ENCODE results near the gene ZBTB8OS. TPM values are rescaled to one million over a fixed set of nuclear protein-coding genes. Genes with fewer than 3 reads are reported as not detected.
"Not testable (repeated sequence)": the region's sequence is repeated elsewhere in the genome, so short reads cannot be mapped to it uniquely, and the experiment has no call there.

ZBTB8OS gene
- total and polyA plus RNA-seq, 9 of the 15 experiments (the other 6 are each of a cell fraction or from before 2014, with no cell fraction given), result 54.8 to 230 (median 107) TPM

DNA sequence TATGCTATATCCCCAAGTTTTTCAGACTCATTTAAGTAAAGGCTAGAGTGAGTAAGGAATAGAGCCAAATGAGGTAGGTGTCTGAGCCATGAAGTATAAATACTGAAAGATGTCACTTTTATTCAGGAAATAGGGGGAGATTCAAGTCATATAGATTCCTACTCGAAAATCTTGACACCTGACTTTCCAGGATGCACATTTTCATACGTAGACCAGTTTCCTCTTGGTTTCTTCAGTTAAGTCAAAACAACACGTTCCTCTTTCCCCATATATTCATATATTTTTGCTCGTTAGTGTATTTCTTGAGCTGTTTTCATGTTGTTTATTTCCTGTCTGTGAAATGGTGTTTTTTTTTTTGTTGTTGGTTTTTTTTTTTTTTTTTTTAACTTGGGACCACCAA lies 29.6 kb upstream of the ZBTB8OS start:
- H3K4me1 ChIP-seq (replicated peaks in 1 of 2; ENCODE audit: control insufficient read depth in 2 of 2, insufficient read depth in 2 of 2, low read length in 2 of 2); H3K79me2 ChIP-seq (ENCODE audit: control insufficient read depth, insufficient read depth, low read length); FAIRE-seq; H3K9me1 ChIP-seq (ENCODE audit: control insufficient read depth, insufficient read depth, low read length); H3K4me3 ChIP-seq; ATAC-seq; H2AFZ ChIP-seq (ENCODE audit: low read depth, low read length); POLR2A ChIA-PET; H3K27me3 ChIP-seq (ENCODE audit: control insufficient read depth in 2 of 2, insufficient read depth in 2 of 2, low read length in 2 of 2); intact Hi-C loops (cut with micrococcal nuclease); H3K27ac ChIP-seq (ENCODE audit: extremely low read depth, low read depth, low read length); H3K4me2 ChIP-seq (ENCODE audit: insufficient read depth, low read length); H4K20me1 ChIP-seq (replicated peaks; ENCODE audit: control insufficient read depth, insufficient read depth, low read length); H3K9me3 ChIP-seq (replicated peaks; ENCODE audit: control insufficient read depth, insufficient read depth, low read depth, low read length); H3K9ac ChIP-seq (ENCODE audit: insufficient read depth in 1 of 2, low read depth in 2 of 2, low read length in 2 of 2); DNase-seq (ENCODE audit: extremely low read depth in 1 of 4, low spot score in 3 of 4); in situ Hi-C loops (cut with MboI); CTCF ChIA-PET (ENCODE audit: low intra/inter-chr PET ratio): not testable (repeated sequence)
- 86% methylated on average over 4 of the region's 4 CpGs for WGBS (ENCODE audit: insufficient coverage, low coverage, missing lambda C conversion rate)
- TSS peak; percentile 37 for BruUV-seq (replicated peaks)
- H3K36me3 ChIP-seq (ENCODE audit: control insufficient read depth, insufficient read depth, low read length), result peaks cover 93% of the 10 kb centered on the region

- whole genome bisulfite sequencing (ENCODE audit: insufficient coverage, low coverage, missing lambda C conversion rate), result 62% methylated on average over 3 of the region's 3 CpGs
- no peak overlapping the region for H3K4me3 ChIP-seq
- intact Hi-C loops (cut with micrococcal nuclease) (no loop called here), in situ Hi-C loops (cut with MboI) (no loop called here)
- FAIRE-seq (no peak), ATAC-seq (no peak), DNase-seq (ENCODE audit: extremely low read depth in 1 of 4, low spot score in 3 of 4) (no peak)
- no peaks in the 10 kb centered on the region for H4K20me1 ChIP-seq (replicated peaks; ENCODE audit: control insufficient read depth, insufficient read depth, low read length)
- H2AFZ ChIP-seq (ENCODE audit: low read depth, low read length), result no peak overlapping the region
- no peaks in the 10 kb centered on the region for H3K27me3 ChIP-seq (ENCODE audit: control insufficient read depth in 2 of 2, insufficient read depth in 2 of 2, low read length in 2 of 2)
- H3K27ac ChIP-seq (ENCODE audit: extremely low read depth, low read depth, low read length), result no peak overlapping the region
- no peak overlapping the region for H3K9ac ChIP-seq (ENCODE audit: insufficient read depth in 1 of 2, low read depth in 2 of 2, low read length in 2 of 2)
- H3K9me1 ChIP-seq (ENCODE audit: control insufficient read depth, insufficient read depth, low read length), result no peaks in the 10 kb centered on the region
- BruUV-seq (replicated peaks), result no TSS peak
- CTCF ChIA-PET (ENCODE audit: low intra/inter-chr PET ratio), result no interaction called here
- peaks cover 94% of the 10 kb centered on the region for H3K36me3 ChIP-seq (ENCODE audit: control insufficient read depth, insufficient read depth, low read length)
- POLR2A ChIA-PET, result interaction anchor here (0.5 to 1.7 kb wide), 5 partner anchors 11 to 130 kb away, joined by 3 to 5 read pairs (median 3); no protein-coding TSS in a partner anchor
- no peak for TF ChIP-seq KLF10 (CRISPR knock-in tag; IDR thresholded peaks at IDR 0.05)
- no peak for TF ChIP-seq SNIP1 (IDR thresholded peaks at IDR 0.05; ENCODE audit: low read depth)
- no peaks in the 10 kb centered on the region for H3K79me2 ChIP-seq (ENCODE audit: control insufficient read depth, insufficient read depth, low read length)
- no peaks in the 10 kb centered on the region for H3K9me3 ChIP-seq (replicated peaks; ENCODE audit: control insufficient read depth, insufficient read depth, low read depth, low read length)
- H3K4me1 ChIP-seq (replicated peaks in 1 of 2; ENCODE audit: control insufficient read depth in 2 of 2, insufficient read depth in 2 of 2, low read length in 2 of 2), result no peaks in the 10 kb centered on the region
- H3K4me2 ChIP-seq (ENCODE audit: insufficient read depth, low read length), result no peak overlapping the region
These were observed 26.6 kb upstream of the ZBTB8OS start for GRCh38 chr1:32676945-32677344.

GRCh38 chr1:32668716-32669115 lies 18.4 kb upstream of the ZBTB8OS start:
- H3K27me3 ChIP-seq (ENCODE audit: control insufficient read depth in 2 of 2, insufficient read depth in 2 of 2, low read length in 2 of 2); H4K20me1 ChIP-seq (replicated peaks; ENCODE audit: control insufficient read depth, insufficient read depth, low read length); H3K4me3 ChIP-seq; POLR2A ChIA-PET; H3K9me1 ChIP-seq (ENCODE audit: control insufficient read depth, insufficient read depth, low read length); H3K4me2 ChIP-seq (ENCODE audit: insufficient read depth, low read length); H3K9me3 ChIP-seq (replicated peaks; ENCODE audit: control insufficient read depth, insufficient read depth, low read depth, low read length); H3K27ac ChIP-seq (ENCODE audit: extremely low read depth, low read depth, low read length); FAIRE-seq; intact Hi-C loops (cut with micrococcal nuclease); H3K9ac ChIP-seq (ENCODE audit: insufficient read depth in 1 of 2, low read depth in 2 of 2, low read length in 2 of 2); H3K4me1 ChIP-seq (replicated peaks in 1 of 2; ENCODE audit: control insufficient read depth in 2 of 2, insufficient read depth in 2 of 2, low read length in 2 of 2); in situ Hi-C loops (cut with MboI); ATAC-seq; H2AFZ ChIP-seq (ENCODE audit: low read depth, low read length); CTCF ChIA-PET (ENCODE audit: low intra/inter-chr PET ratio); DNase-seq (ENCODE audit: extremely low read depth in 1 of 4, low spot score in 3 of 4): not testable (repeated sequence)
- H3K79me2 ChIP-seq (ENCODE audit: control insufficient read depth, insufficient read depth, low read length), result peaks cover 14% of the 10 kb centered on the region
- WGBS (ENCODE audit: insufficient coverage, low coverage, missing lambda C conversion rate), result 94% methylated on average over 5 of the region's 5 CpGs
- TSS peak; percentile 20 for BruUV-seq (replicated peaks)
- peaks cover 98% of the 10 kb centered on the region for H3K36me3 ChIP-seq (ENCODE audit: control insufficient read depth, insufficient read depth, low read length)
